Putamen (tissue), 1 donor: ENCODE measurements around the gene CAMK2D.

Experiments
- DNase-seq: peaks from one replicate; pipeline ENCODE4 v3.0.0-alpha.2; 2016; ENCODE audit warnings: low spot score

The CAMK2D gene

DNA sequence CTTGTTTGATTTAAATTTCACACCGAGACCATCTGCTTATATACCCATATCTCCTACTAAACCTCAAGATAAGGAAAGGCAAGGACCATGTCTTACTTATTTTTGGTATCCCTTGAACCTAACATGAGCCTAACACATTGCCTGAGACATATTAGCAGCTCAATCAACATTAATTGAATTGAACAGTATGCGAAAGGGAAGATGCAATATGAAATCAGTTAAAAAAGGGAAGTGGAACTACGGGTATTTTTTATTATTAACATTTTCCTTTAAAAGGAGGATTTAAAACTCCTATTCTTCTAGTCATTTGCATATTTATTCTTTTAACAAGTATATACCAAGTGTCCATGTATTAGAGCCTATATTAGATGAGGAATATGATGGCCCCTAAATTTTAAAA lies 197.0 kb downstream of the CAMK2D start:
- no peak for DNase-seq

DNA sequence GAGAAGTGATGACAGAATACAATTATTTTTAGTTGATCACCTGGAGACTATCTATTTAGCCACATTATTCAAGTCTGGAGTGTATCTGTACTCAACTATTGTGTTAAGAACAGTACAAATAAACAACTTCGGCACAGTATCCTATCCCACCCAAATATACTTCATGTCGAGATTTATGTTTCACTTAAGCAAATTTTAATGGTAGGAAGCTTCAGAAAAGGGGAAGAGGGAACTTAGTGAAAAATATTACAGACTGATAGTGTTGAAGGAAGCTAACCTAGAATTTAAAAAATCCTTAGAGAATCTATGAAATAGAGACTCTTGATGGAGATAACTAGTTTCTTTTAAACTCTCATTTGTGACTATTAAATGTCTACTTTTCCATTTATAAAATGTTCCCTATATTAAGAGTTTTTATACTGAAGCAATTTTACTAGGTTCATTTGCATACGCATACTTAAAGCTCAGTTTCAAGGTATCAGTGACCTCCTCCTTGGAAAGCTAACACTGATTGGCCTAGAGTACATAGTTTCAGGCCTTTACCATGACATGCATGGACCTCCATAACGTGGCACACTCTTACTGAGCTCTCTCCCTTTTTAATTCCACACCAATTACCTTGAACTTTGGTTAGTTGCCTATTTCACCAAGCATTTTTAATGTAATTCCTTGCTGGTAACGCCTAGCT lies 197.7 kb downstream of the CAMK2D start:
- no peak for DNase-seq

DNA sequence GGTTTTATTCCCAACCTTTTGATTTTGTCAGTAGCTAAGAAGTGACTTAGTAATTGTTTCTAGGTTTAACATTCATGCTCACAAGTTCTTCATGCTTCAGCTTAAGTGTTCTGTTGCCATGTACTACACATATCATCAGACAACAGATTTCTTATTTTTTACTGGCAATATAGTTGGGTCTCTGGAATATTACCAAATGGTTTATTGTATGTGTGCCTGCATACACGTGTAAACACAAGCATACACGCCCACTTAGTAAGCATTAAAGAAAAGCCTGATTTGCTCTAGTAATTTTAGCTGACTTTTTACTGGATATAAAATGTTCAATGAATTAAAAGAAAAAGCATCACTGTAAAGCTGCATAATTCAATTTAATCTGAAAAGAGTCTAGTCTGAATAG lies 199.8 kb downstream of the CAMK2D start:
- no peak for DNase-seq

DNA sequence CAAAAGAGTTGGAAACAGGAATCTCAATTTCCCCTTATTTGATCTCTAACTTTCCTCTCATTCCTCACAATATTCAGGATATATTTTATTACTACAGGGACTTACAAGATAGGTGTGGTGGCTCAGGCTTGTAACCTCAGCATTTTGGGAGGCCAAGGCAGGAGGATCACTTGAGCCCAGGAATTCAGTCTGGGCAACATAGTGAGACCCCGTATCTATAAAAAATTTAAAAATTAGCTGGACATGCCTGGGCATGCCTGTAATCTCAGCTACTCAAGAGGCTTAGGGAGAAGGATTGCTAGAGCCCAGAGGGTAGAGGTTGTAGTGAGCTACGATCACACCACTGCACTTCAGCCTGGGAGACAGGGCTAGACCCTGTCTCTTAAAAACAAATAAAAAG lies 200.4 kb downstream of the CAMK2D start:
- no peak for DNase-seq

GRCh38 chr4:113560579-113560978 lies 201.0 kb downstream of the CAMK2D start:
- DNase-seq = no peak

GRCh38 chr4:113559947-113560346 lies 201.6 kb downstream of the CAMK2D start:
- DNase-seq = no peak

- no peak for DNase-seq
These were observed 205.0 kb downstream of the CAMK2D start for GRCh38 chr4:113556382-113557134.

GRCh38 chr4:113555868-113556267 lies 205.7 kb downstream of the CAMK2D start:
- no peak for DNase-seq

DNA sequence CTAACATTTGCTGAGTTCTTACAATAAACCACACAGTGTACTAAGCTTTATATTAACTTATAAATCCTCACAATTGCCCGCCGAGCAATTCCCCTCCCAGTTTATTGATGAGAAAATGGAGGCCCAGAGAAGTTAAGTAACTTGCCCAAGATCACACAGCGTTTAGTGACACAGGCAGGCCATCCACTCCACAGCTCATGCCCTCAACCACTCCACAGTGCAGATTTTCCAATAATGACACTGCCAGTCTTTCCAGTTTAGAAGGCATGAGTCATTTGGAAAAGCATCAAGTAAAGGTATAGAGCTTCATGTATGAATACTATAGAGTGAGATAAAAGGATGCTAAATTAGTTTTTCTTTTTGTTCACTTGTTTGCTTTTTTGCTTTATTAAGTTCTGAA lies 208.5 kb downstream of the CAMK2D start:
- no peak for DNase-seq

GRCh38 chr4:113550510-113550909 lies 211.0 kb downstream of the CAMK2D start:
- no peak for DNase-seq

GRCh38 chr4:113548303-113548702 lies 213.2 kb downstream of the CAMK2D start:
- DNase-seq = no peak

DNA sequence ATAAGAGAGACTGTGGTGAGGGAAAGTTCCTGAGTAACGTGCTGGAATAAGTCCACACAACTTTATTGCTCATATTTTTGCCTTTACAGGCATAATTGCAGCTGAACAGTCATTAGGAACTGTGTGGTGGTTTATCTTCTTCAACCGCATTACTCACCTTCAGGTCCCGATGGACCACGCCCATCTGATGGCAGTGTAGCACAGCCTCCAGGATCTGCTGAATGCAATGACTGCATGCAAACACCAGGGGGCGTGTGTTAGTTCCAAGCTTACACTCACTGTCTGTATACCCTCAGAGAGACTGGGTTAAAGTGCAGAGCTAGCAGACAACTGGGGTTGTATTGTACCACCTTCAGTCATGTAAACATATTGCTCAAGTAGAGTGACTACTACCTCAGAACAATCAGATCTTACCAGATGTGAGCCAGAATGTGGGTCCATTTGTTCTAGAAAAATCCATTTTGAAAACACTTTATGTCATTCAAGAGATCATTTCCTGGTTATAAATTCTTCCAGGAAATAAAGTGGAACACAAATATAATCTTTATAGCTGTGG lies 214.0 kb downstream of the CAMK2D start:
- peak; percentile 79 for DNase-seq

DNA sequence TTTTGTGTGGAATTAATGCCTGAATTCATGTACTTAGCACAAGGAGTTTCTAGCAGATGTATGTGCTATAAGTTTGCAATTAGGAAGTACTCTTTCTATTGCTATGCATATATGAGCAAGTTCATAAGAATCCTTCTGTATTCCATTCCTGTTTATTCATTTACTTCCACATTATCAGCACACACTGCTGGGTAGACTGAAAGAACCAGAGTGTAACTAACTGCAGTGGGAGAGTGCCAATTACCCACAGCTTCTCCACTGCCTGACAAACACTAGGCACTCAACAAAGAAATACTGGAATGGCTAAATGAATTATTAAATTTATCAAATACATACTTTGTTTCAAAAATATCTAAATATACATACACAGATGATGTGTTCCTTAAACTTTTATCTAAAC lies 219.6 kb downstream of the CAMK2D start:
- DNase-seq = no peak

- DNase-seq = no peak
These were observed 220.7 kb downstream of the CAMK2D start for GRCh38 chr4:113540859-113541258.

GRCh38 chr4:113539408-113539807 lies 222.1 kb downstream of the CAMK2D start:
- DNase-seq = no peak

DNA sequence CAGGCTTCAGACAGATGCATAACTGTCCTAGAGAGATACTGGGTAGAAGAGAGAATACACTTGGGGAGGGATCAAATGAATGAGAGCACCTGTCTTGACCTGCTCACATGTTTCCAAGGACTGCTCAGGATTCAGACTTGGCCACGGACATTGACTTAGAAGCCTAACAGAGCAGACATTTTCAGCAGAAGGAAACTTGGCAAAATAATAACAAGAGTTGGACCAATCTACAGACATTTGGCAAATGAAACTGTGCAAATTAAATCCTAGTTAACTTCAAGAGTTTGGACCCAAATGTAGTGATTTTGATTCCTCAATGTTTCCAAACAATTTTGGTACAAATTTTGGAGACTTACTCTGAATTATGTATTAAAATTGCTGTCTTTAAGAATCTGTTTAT lies 223.9 kb downstream of the CAMK2D start:
- DNase-seq = no peak

GRCh38 chr4:113537203-113537602 lies 224.3 kb downstream of the CAMK2D start:
- no peak for DNase-seq

DNA sequence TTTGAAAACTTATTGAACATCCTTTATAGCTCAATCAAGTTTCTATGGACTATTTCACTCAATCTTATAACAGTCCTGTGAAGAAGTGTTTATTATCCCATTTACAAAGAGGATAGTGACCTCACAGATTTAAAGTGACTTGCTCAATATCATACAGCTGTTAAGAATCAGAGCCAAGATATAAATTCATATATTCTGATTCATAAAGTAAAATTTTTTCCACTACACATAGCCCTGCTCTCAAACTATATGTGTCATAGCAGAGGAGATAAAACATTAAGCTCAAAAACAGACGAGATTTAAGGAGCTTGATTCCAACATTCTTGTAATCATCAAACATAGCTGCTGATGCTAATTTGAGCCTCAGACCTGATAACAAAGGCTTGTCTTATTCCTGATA lies 226.8 kb downstream of the CAMK2D start:
- DNase-seq = no peak

DNA sequence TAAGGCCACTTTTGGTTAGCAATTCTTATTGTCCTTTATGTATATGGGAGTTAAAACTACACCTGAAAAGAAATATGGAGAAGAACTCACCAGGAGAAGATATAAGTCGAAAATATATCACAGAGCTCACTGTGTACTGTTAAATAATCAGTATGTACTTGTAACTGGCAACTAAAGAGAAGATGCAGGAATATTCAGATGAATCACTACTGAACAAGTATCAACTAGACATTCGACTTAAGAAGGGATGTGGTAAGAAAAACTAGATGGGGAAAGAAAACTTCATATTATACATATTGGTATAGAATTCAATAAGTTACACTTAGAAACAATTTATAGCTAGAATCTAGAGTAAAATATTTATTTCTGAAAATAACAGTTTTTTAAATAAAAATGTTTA lies 230.0 kb downstream of the CAMK2D start:
- no peak for DNase-seq

- DNase-seq = no peak
These were observed 233.1 kb downstream of the CAMK2D start for GRCh38 chr4:113528395-113528794.

- DNase-seq = no peak
These were observed 236.0 kb downstream of the CAMK2D start for GRCh38 chr4:113525521-113525920.

DNA sequence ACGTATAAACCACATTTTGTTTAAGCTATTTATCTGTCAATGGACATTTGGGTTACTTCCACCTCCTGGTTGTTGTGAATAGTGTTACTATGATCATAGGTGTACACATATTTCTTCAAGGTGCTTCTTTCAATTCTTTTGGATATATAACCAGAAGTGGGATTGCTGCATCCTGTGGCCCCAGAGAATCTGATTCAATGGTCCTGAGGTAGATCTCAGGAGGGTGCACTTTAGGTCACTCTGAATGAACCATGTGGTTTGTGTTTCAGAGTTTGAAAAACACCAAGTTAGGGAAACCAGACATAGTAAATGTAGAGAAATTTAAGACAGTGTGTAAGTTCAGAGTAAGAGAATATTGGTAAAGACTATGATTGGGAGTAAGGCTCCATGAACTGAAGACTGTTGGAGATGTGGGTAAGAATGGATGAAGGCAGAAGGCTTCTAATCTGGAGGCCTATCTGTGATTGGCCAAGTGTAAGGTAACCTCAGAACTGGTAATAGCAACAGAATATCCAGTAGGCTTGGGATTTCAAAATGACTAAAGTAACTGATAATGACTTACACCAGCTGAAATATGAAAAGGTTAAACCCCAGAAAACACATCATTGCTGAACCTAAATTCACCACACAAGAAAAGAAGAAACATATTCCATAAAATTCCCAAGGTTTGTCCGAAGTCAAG lies 236.9 kb downstream of the CAMK2D start:
- DNase-seq = no peak

- no peak for DNase-seq
These were observed 237.4 kb downstream of the CAMK2D start for GRCh38 chr4:113524096-113524495.
